HepG2 (cell line): ENCODE measurements around the gene XKR7. TPM values are rescaled to one million over a fixed set of nuclear protein-coding genes. Genes with fewer than 3 reads are reported as not detected.

Experiments used
- BCL6 ChIP-seq: IDR thresholded peaks from 2 replicates; pipeline ENCODE4 v1.6.1; 2016; ENCODE audit warnings: missing genetic modification reagents, missing compliant biosample characterization
- HMGA1 ChIP-seq: sonication (generic); formaldehyde crosslinking; conservative IDR thresholded peaks from 2 replicates; pipeline ENCODE4 v1.4.0; 2020; ENCODE audit warnings: missing genetic modification reagents
- MTA1 ChIP-seq: sonication (generic); formaldehyde crosslinking; IDR thresholded peaks from 2 replicates; pipeline ENCODE4 v1.4.0; 2020; ENCODE audit warnings: missing genetic modification reagents, mild to moderate bottlenecking, borderline replicate concordance
- MTA3 ChIP-seq: sonication (generic); formaldehyde crosslinking; IDR thresholded peaks from 2 replicates; pipeline ENCODE4 v1.4.0; 2020; ENCODE audit warnings: missing genetic modification reagents
- MTF1 ChIP-seq: sonication (generic); formaldehyde crosslinking; IDR thresholded peaks from 2 replicates; pipeline ENCODE4 v1.5.0; 2020; ENCODE audit warnings: missing genetic modification reagents
- MZF1 ChIP-seq: sonication (generic); formaldehyde crosslinking; IDR thresholded peaks from 2 replicates; pipeline ENCODE4 v1.8.1; 2023; ENCODE audit warnings: mild to moderate bottlenecking, missing genetic modification reagents, borderline replicate concordance
- NKX3-1 ChIP-seq: sonication (generic); formaldehyde crosslinking; IDR thresholded peaks from 2 replicates; pipeline ENCODE4 v1.5.0; 2020; ENCODE audit warnings: missing genetic modification reagents
- PHF21A ChIP-seq: sonication (generic); formaldehyde crosslinking; IDR thresholded peaks from 2 replicates; pipeline ENCODE4 v1.5.0; 2020; ENCODE audit warnings: mild to moderate bottlenecking, missing genetic modification reagents
- SIX1 ChIP-seq: sonication (generic); formaldehyde crosslinking; IDR thresholded peaks from 2 replicates; pipeline ENCODE4 v1.4.0; 2020; ENCODE audit warnings: missing genetic modification reagents, borderline replicate concordance
- ZFYVE20 ChIP-seq: sonication (generic); formaldehyde crosslinking; IDR thresholded peaks from 2 replicates; pipeline ENCODE4 v1.8.0; 2023; ENCODE audit warnings: low read depth, mild to moderate bottlenecking, moderate library complexity, missing genetic modification reagents, borderline replicate concordance
- ZNF282 ChIP-seq: fragments of 450-650 bp; IDR thresholded peaks from 2 replicates; pipeline ENCODE4 v1.6.1; 2018; ENCODE audit not compliant: partially characterized antibody
- ZNF33B ChIP-seq: sonication (generic); formaldehyde crosslinking; IDR thresholded peaks from 2 replicates; pipeline ENCODE4 v1.5.1; 2020; ENCODE audit warnings: mild to moderate bottlenecking, missing genetic modification reagents
- ZNF446 ChIP-seq: sonication (generic); formaldehyde crosslinking; IDR thresholded peaks from 2 replicates; pipeline ENCODE4 v1.5.0; 2020; ENCODE audit warnings: mild to moderate bottlenecking, missing genetic modification reagents
- ZNF549 ChIP-seq: sonication (generic); formaldehyde crosslinking; IDR thresholded peaks from 2 replicates; pipeline ENCODE4 v1.5.0; 2020; ENCODE audit warnings: missing genetic modification reagents
- ZNF550 ChIP-seq: sonication (generic); formaldehyde crosslinking; IDR thresholded peaks from 2 replicates; pipeline ENCODE4 v1.4.0; 2020; ENCODE audit warnings: mild to moderate bottlenecking, missing genetic modification reagents, borderline replicate concordance
- ZNF557 ChIP-seq: sonication (generic); formaldehyde crosslinking; IDR thresholded peaks from 2 replicates; pipeline ENCODE4 v1.4.0; 2020; ENCODE audit warnings: missing genetic modification reagents
- ZNF747 ChIP-seq: sonication (generic); formaldehyde crosslinking; IDR thresholded peaks from 2 replicates; pipeline ENCODE4 v1.8.1; 2023; ENCODE audit warnings: missing genetic modification reagents, mild to moderate bottlenecking, borderline replicate concordance
- ZZZ3 ChIP-seq: sonication (generic); formaldehyde crosslinking; IDR thresholded peaks from 2 replicates; pipeline ENCODE4 v1.4.0; 2020; ENCODE audit warnings: missing genetic modification reagents, mild to moderate bottlenecking, borderline replicate concordance
- polyA plus RNA-seq, 8 experiments: library from polyadenylated mRNA; depleted of rRNA in 3 of 8; stranded (reverse) in 7 of 8; unstranded in 1 of 8; fragments of >200 nt; fragmentation: Illumina TruSeq in 4 of 8; extraction: Trizol in 4 of 8; gene quantifications; 2 replicates each; pipeline versions ENCODE4 v1.2.1 to v1.2.3, GENCODE V29; 2011 to 2016; ENCODE audit warnings: low read depth in 4 of 8, missing spikeins in 1 of 8, mixed read lengths in 1 of 8; ENCODE audit not compliant: insufficient read depth in 1 of 8
- total RNA-seq, 5 experiments: library from RNA; depleted of rRNA; stranded (reverse); fragments of >200 nt; fragmentation: Illumina TruSeq; extraction: Trizol; gene quantifications; 2 replicates each; pipeline ENCODE4 v1.2.3, GENCODE V29; 2016; ENCODE audit warnings: low read depth in 1 of 5
- TF ChIP-seq, protein P1 (sequence below): sonication (generic); formaldehyde crosslinking; conservative IDR thresholded peaks from 2 replicates; pipeline ENCODE4 v1.4.0; 2020; ENCODE audit warnings: missing genetic modification reagents
- TF ChIP-seq, protein P2 (sequence below): sonication (generic); formaldehyde crosslinking; IDR thresholded peaks from 2 replicates; pipeline ENCODE4 v1.8.1; 2023; ENCODE audit warnings: mild to moderate bottlenecking, moderate library complexity, missing genetic modification reagents
- TF ChIP-seq, protein P3 (sequence below): IDR thresholded peaks from 2 replicates; pipeline ENCODE4 v1.6.1; 2016
- TF ChIP-seq, protein P4 (sequence below): sonication (generic); formaldehyde crosslinking; IDR thresholded peaks from 2 replicates; pipeline ENCODE4 v1.4.0; 2020; ENCODE audit warnings: missing genetic modification reagents
- TF ChIP-seq, protein P5 (sequence below): sonication (generic); formaldehyde crosslinking; IDR thresholded peaks from 2 replicates; pipeline ENCODE4 v1.4.0; 2020; ENCODE audit warnings: missing genetic modification reagents, borderline replicate concordance

XKR7 gene
- total and polyA plus RNA-seq, 2 of the 13 experiments (the other 11 are each of a cell fraction or from before 2014, with no cell fraction given), result not detected

DNA sequence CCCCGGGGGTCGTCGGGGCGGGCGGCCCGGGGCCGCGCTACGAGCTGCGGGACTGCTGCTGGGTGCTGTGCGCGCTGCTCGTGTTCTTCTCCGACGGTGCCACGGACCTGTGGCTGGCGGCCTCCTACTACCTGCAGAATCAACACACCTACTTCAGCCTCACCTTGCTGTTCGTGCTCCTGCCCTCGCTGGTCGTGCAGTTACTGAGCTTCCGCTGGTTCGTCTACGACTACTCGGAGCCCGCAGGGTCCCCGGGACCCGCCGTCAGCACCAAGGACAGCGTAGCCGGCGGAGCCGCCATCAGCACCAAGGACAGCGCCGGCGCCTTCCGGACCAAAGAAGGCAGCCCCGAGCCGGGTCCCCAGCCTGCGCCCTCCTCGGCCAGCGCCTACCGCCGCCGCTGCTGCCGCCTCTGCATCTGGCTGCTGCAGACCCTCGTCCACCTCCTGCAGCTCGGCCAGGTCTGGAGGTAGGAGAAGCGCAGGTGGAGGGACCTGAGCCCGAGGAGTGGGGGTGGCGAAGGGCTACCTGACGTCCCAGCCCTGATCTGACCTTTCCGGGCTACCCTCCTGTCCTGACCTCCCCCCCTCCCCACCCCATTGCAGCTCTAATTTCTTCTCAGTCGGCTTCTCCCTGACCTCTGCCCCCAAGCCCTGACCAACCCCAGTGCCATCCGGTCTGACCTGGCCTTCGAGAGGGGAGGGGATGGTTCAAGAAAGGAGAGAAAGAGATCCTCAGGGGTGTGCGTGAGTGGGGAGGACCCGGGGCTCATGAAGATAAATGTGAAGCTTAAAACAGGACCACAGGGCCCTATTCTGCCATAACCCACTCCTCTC is 558 bp downstream of the XKR7 start (continued):
- TF ChIP-seq ZZZ3 (CRISPR knock-in tag) (peak; percentile 100), HMGA1 (CRISPR knock-in tag) (0 out of 2 replicates have a peak, but pooled peaks have one; percentile 86), ZNF549 (CRISPR knock-in tag) (peak; percentile 100), MTA1 (CRISPR knock-in tag) (peak; percentile 100), ZFYVE20 (CRISPR knock-in tag) (peak; percentile 100), MZF1 (CRISPR knock-in tag) (peak; percentile 100), MTA3 (CRISPR knock-in tag) (peak; percentile 100), ZNF747 (CRISPR knock-in tag) (peak; percentile 100), BCL6 (peak; percentile 99), ZNF550 (peak; percentile 100), ZNF557 (CRISPR knock-in tag) (peak; percentile 100), ZNF282 (no peak), SIX1 (peak; percentile 99), MTF1 (CRISPR knock-in tag) (peak; percentile 100), PHF21A (CRISPR knock-in tag) (peak; percentile 99), ZNF33B (CRISPR knock-in tag) (peak; percentile 100), NKX3-1 (CRISPR knock-in tag) (peak; percentile 100), ZNF446 (CRISPR knock-in tag) (peak; percentile 100)
- TF ChIP-seq, protein P1, sequence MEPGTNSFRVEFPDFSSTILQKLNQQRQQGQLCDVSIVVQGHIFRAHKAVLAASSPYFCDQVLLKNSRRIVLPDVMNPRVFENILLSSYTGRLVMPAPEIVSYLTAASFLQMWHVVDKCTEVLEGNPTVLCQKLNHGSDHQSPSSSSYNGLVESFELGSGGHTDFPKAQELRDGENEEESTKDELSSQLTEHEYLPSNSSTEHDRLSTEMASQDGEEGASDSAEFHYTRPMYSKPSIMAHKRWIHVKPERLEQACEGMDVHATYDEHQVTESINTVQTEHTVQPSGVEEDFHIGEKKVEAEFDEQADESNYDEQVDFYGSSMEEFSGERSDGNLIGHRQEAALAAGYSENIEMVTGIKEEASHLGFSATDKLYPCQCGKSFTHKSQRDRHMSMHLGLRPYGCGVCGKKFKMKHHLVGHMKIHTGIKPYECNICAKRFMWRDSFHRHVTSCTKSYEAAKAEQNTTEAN, result peak; percentile 100
- TF ChIP-seq, protein P2, sequence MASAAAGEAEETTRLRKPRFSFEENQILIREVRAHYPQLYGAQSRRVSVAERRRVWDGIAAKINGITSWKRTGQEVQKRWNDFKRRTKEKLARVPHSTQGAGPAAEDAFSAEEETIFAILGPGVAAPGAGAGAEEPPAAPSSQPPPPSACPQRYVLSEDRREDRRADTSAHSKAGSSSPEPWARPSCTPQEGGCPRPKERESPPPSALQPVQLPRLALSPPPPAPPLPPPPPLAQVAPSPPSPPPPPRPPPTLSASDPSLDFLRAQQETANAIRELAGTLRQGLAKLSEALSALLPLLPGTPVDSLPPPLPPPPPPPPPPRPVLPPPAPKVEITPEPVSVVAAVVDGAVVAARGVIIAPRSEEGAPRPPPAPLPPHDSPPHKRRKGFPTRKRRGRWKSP (CRISPR knock-in tag), result peak; percentile 100
- TF ChIP-seq, protein P3, sequence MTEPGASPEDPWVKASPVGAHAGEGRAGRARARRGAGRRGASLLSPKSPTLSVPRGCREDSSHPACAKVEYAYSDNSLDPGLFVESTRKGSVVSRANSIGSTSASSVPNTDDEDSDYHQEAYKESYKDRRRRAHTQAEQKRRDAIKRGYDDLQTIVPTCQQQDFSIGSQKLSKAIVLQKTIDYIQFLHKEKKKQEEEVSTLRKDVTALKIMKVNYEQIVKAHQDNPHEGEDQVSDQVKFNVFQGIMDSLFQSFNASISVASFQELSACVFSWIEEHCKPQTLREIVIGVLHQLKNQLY (CRISPR knock-in tag), result peak; percentile 99
- TF ChIP-seq, protein P4, sequence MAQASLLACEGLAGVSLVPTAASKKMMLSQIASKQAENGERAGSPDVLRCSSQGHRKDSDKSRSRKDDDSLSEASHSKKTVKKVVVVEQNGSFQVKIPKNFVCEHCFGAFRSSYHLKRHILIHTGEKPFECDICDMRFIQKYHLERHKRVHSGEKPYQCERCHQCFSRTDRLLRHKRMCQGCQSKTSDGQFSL (CRISPR knock-in tag), result peak; percentile 99
- TF ChIP-seq, protein P5, sequence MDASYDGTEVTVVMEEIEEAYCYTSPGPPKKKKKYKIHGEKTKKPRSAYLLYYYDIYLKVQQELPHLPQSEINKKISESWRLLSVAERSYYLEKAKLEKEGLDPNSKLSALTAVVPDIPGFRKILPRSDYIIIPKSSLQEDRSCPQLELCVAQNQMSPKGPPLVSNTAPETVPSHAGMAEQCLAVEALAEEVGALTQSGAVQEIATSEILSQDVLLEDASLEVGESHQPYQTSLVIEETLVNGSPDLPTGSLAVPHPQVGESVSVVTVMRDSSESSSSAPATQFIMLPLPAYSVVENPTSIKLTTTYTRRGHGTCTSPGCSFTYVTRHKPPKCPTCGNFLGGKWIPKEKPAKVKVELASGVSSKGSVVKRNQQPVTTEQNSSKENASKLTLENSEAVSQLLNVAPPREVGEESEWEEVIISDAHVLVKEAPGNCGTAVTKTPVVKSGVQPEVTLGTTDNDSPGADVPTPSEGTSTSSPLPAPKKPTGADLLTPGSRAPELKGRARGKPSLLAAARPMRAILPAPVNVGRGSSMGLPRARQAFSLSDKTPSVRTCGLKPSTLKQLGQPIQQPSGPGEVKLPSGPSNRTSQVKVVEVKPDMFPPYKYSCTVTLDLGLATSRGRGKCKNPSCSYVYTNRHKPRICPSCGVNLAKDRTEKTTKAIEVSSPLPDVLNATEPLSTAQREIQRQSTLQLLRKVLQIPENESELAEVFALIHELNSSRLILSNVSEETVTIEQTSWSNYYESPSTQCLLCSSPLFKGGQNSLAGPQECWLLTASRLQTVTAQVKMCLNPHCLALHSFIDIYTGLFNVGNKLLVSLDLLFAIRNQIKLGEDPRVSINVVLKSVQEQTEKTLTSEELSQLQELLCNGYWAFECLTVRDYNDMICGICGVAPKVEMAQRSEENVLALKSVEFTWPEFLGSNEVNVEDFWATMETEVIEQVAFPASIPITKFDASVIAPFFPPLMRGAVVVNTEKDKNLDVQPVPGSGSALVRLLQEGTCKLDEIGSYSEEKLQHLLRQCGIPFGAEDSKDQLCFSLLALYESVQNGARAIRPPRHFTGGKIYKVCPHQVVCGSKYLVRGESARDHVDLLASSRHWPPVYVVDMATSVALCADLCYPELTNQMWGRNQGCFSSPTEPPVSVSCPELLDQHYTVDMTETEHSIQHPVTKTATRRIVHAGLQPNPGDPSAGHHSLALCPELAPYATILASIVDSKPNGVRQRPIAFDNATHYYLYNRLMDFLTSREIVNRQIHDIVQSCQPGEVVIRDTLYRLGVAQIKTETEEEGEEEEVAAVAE (CRISPR knock-in tag), result peak; percentile 99
